ENCODE results near the gene WNT9A.

GRCh38 chr1:227869279-227869842 lies 78.4 kb downstream of the WNT9A start:
- TF ChIP-seq ZNF274 (IDR thresholded peaks at IDR 0.05; ENCODE audit: low read depth, low read length) (no peak), SUZ12 (IDR thresholded peaks at IDR 0.05; ENCODE audit: extremely low read depth, insufficient read depth, insufficient read length) (no peak), YY1 (IDR thresholded peaks at IDR 0.05; ENCODE audit: insufficient read depth, insufficient read length) (no peak)

Measured in NT2/D1 (cell line).